ENCODE results near the gene RFFL.
"Not testable (repeated sequence)": the region's sequence is repeated elsewhere in the genome, so short reads cannot be mapped to it uniquely, and the experiment has no call there.

The RFFL gene

GRCh38 chr17:35048685-35049379 lies 14.7 kb downstream of the RFFL start:
- DNase-seq (ENCODE audit: low read depth) = no peak

GRCh38 chr17:35046740-35047283 lies 16.7 kb downstream of the RFFL start:
- peak; percentile 28 for DNase-seq (ENCODE audit: low read depth)

GRCh38 chr17:35046245-35046644 lies 17.3 kb downstream of the RFFL start:
- no peak for DNase-seq (ENCODE audit: low read depth)

GRCh38 chr17:35045458-35045979 lies 18.0 kb downstream of the RFFL start:
- DNase-seq (ENCODE audit: low read depth) = not testable (repeated sequence)

GRCh38 chr17:35044181-35044580 lies 19.3 kb downstream of the RFFL start:
- DNase-seq (ENCODE audit: low read depth) = no peak

GRCh38 chr17:35041390-35041789 lies 22.1 kb downstream of the RFFL start:
- DNase-seq (ENCODE audit: low read depth) = no peak

GRCh38 chr17:35038453-35038852 lies 25.1 kb downstream of the RFFL start:
- no peak for DNase-seq (ENCODE audit: low read depth)

- no peak for DNase-seq (ENCODE audit: low read depth)
Measured at GRCh38 chr17:35030780-35031179, 32.7 kb downstream of the RFFL start.

- DNase-seq (ENCODE audit: low read depth) = no peak
Measured at GRCh38 chr17:35028531-35029262, 34.8 kb downstream of the RFFL start.

- DNase-seq (ENCODE audit: low read depth) = not testable (repeated sequence)
Measured at GRCh38 chr17:35028097-35028496, 35.4 kb downstream of the RFFL start.

GRCh38 chr17:35025541-35025940 lies 38.0 kb downstream of the RFFL start:
- DNase-seq (ENCODE audit: low read depth) = no peak

GRCh38 chr17:35023538-35023937 lies 40.0 kb downstream of the RFFL start:
- no peak for DNase-seq (ENCODE audit: low read depth)

- DNase-seq (ENCODE audit: low read depth) = peak; percentile 55
Measured at GRCh38 chr17:35022536-35023063, 40.9 kb downstream of the RFFL start.

- no peak for DNase-seq (ENCODE audit: low read depth)
Measured at GRCh38 chr17:35021520-35022380, 41.8 kb downstream of the RFFL start.

GRCh38 chr17:35019386-35020179 lies 43.9 kb downstream of the RFFL start:
- no peak for DNase-seq (ENCODE audit: low read depth)

- no peak for DNase-seq (ENCODE audit: low read depth)
Measured at GRCh38 chr17:35018814-35019213, 44.7 kb downstream of the RFFL start.

- DNase-seq (ENCODE audit: low read depth) = no peak
Measured at GRCh38 chr17:35017021-35017420, 46.5 kb downstream of the RFFL start.

- no peak for DNase-seq (ENCODE audit: low read depth)
Measured at GRCh38 chr17:35016369-35016768, 47.1 kb downstream of the RFFL start.

- no peak for DNase-seq (ENCODE audit: low read depth)
Measured at GRCh38 chr17:35011671-35012216, 51.8 kb downstream of the RFFL start.

GRCh38 chr17:35010093-35010492 lies 53.4 kb downstream of the RFFL start:
- no peak for DNase-seq (ENCODE audit: low read depth)

- DNase-seq (ENCODE audit: low read depth) = no peak
Measured at GRCh38 chr17:35006961-35007360, 56.5 kb downstream of the RFFL start.

Measured in stimulated activated CD8-positive, alpha-beta memory T cell treated with anti-CD3 and anti-CD28 coated beads, Interleukin-12 subunit alpha, Interleukin-12 subunit beta, amount 100 ng/mL, for 1 hour (primary cell).